ENCODE measurements around the gene NFE2L2.

NFE2L2 gene

GRCh38 chr2:177241711-177242120 lies 22.8 kb downstream of the NFE2L2 start:
- no peak for DNase-seq (ENCODE audit: low read depth)
- no peak overlapping the region for H3K4me3 ChIP-seq (ENCODE audit: control insufficient read depth, low read depth, low read length)
- TF ChIP-seq, protein P1, sequence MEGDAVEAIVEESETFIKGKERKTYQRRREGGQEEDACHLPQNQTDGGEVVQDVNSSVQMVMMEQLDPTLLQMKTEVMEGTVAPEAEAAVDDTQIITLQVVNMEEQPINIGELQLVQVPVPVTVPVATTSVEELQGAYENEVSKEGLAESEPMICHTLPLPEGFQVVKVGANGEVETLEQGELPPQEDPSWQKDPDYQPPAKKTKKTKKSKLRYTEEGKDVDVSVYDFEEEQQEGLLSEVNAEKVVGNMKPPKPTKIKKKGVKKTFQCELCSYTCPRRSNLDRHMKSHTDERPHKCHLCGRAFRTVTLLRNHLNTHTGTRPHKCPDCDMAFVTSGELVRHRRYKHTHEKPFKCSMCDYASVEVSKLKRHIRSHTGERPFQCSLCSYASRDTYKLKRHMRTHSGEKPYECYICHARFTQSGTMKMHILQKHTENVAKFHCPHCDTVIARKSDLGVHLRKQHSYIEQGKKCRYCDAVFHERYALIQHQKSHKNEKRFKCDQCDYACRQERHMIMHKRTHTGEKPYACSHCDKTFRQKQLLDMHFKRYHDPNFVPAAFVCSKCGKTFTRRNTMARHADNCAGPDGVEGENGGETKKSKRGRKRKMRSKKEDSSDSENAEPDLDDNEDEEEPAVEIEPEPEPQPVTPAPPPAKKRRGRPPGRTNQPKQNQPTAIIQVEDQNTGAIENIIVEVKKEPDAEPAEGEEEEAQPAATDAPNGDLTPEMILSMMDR (IDR thresholded peaks at IDR 0.05; ENCODE audit: control insufficient read depth, insufficient read depth, low read depth, low read length, missing control alignments) = no peak

DNA sequence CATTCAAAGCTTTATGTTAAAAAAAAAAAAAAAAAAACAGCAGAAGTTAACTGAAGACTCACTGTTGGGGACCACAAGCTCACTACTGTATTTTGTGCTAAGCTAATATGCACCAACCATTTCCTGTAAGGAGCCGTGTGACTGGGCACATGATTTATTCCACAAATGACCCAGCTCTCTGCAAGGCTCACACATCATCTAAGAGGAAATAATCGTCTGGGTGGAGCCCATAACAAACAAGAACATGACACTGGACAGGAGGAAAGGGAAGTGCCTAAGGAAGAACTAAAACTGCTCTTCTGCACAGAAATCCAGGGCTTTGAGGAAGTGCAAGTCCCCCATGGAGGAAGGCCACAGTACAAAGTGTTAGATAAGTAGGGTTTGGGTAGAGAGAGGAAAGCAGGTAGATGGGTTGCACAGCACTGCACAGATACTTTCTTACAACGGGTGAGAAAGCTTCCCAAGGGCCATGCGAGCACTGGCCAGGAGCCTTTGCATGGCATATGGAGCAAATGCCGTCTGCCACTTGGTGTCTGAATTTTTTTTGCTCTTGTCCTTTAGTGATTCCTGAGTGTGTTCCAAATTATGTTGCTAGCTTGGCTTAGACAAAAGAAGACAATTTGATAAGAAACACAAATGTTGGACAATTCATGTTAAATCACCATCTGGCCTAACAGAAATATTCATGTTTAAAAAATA lies 24.4 kb downstream of the NFE2L2 start:
- DNase-seq (ENCODE audit: low read depth) = no peak
- TF ChIP-seq, protein P1 (IDR thresholded peaks at IDR 0.05; ENCODE audit: control insufficient read depth, insufficient read depth, low read depth, low read length, missing control alignments) = no peak
- no peak overlapping the region for H3K4me3 ChIP-seq (ENCODE audit: control insufficient read depth, low read depth, low read length)

DNA sequence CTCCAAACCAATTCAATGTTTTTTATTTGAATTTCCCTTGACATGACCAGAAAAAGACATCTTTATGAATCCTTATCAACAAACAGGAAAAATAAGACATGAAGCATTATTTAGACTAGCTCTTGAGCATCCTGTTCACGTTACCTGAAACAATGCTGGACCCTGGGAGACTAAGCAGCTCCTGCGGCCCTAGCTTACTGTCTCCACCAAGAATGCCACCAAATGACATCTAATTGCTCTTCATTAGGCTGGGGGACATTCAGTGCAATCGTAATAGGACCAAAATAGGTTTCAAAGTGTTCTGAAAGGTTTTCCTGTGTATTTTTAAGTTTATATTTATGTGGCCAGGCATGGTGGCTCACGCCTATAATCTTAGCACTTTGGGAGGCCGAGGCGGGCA lies 25.5 kb downstream of the NFE2L2 start:
- DNase-seq (ENCODE audit: low read depth) = no peak
- TF ChIP-seq, protein P1 (IDR thresholded peaks at IDR 0.05; ENCODE audit: control insufficient read depth, insufficient read depth, low read depth, low read length, missing control alignments) = no peak
- H3K4me3 ChIP-seq (ENCODE audit: control insufficient read depth, low read depth, low read length) = no peak overlapping the region

- no peak overlapping the region for H3K4me3 ChIP-seq (ENCODE audit: control insufficient read depth, low read depth, low read length)
- TF ChIP-seq, protein P1 (IDR thresholded peaks at IDR 0.05; ENCODE audit: control insufficient read depth, insufficient read depth, low read depth, low read length, missing control alignments) = no peak
- DNase-seq (ENCODE audit: low read depth) = no peak
These were observed 26.6 kb downstream of the NFE2L2 start for GRCh38 chr2:177237932-177238331.

DNA sequence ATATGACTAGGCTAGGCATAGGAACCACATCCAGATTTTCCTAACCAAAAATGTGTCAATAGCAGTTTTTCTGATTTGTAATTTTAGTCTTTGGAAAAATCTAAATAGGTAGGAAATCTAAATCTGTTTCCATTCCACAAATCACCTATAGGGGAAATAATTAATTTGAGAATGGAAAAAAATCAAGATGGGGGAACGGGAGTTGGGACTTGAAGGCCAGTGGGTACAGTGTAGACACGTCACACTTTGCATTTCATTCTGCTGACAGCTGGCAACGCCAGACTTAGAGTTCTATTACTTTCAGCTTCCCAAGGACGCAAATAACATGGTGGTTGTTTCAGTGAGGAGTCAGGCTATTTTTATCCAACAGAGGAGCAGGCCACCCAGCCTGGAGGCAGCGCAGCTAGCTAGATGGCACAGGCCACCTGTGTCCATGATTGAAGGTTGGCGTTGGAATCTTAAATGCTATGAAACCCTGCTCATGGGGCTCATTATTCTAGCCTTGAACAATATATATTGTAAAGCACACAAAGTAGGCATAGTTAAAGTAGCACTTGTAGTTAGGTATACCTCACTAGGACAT lies 28.6 kb downstream of the NFE2L2 start:
- H3K4me3 ChIP-seq (ENCODE audit: control insufficient read depth, low read depth, low read length) = no peak overlapping the region
- TF ChIP-seq, protein P1 (IDR thresholded peaks at IDR 0.05; ENCODE audit: control insufficient read depth, insufficient read depth, low read depth, low read length, missing control alignments) = no peak
- no peak for DNase-seq (ENCODE audit: low read depth)

- H3K4me3 ChIP-seq (ENCODE audit: control insufficient read depth, low read depth, low read length) = no peak overlapping the region
- no peak for DNase-seq (ENCODE audit: low read depth)
- TF ChIP-seq, protein P1 (IDR thresholded peaks at IDR 0.05; ENCODE audit: control insufficient read depth, insufficient read depth, low read depth, low read length, missing control alignments) = no peak
These were observed 30.3 kb downstream of the NFE2L2 start for GRCh38 chr2:177234267-177234666.

Measured in AG09309 (cell line).